H1 (cell line): ENCODE measurements around the gene GPS1. TPM values are rescaled to one million over a fixed set of nuclear protein-coding genes. Genes with fewer than 3 reads are reported as not detected.

Experiments
- CTCF ChIA-PET: fragments of 300-600 bp; sonication (Branson Sonifier 250); formaldehyde crosslinking; loops from one replicate; lab custom pipeline; 2021; ENCODE audit not compliant: partially characterized antibody; lab: Charles Lee
- POLR2A ChIA-PET: fragments of 300-600 bp; sonication (Branson Sonifier 250); formaldehyde crosslinking; loops from one replicate; lab custom pipeline; 2021; ENCODE audit warnings: inconsistent platforms; ENCODE audit not compliant: partially characterized antibody; lab: Charles Lee
- DNase-seq, 2 experiments: peaks; one replicate each; pipeline versions ENCODE4 v3.0.0 to v3.0.0-alpha.2; 2010 to 2022; ENCODE audit warnings: low spot score in 2 of 2, low read depth in 1 of 2, mixed read lengths in 1 of 2
- FAIRE-seq: peaks from 2 replicates; lab custom pipeline; 2011; peaks lifted over from hg19 to GRCh38; lab: Jason Lieb, UNC
- H2AFZ ChIP-seq: 2 replicates; pipeline ENCODE4 v1.8.1; 2012; ENCODE audit warnings: low read length, inconsistent platforms
- H2AK5ac ChIP-seq: 2 replicates; pipeline ENCODE4 v1.6.1; 2013; ENCODE audit warnings: low read depth, low read length
- H2BK120ac ChIP-seq: replicated peaks from 2 replicates; pipeline ENCODE3; 2013; ENCODE audit warnings: low read depth, low read length, inconsistent platforms
- H2BK12ac ChIP-seq: 2 replicates; pipeline ENCODE4 v1.6.1; 2013; ENCODE audit warnings: low read depth, low read length
- H2BK15ac ChIP-seq: 2 replicates; pipeline ENCODE4 v1.6.1; 2013; ENCODE audit warnings: low read length
- H2BK20ac ChIP-seq: 2 replicates; pipeline ENCODE4 v1.6.1; 2013; ENCODE audit warnings: low read length
- H2BK5ac ChIP-seq: 2 replicates; pipeline ENCODE4 v1.6.1; 2013; ENCODE audit warnings: low read depth, low read length
- H3K14ac ChIP-seq: 2 replicates; pipeline ENCODE4 v1.6.1; 2013; ENCODE audit warnings: inconsistent platforms; ENCODE audit not compliant: insufficient read length
- H3K18ac ChIP-seq: 2 replicates; pipeline ENCODE4 v1.6.1; 2013; ENCODE audit warnings: low read length; ENCODE audit errors: extremely low read depth
- H3K23ac ChIP-seq: 2 replicates; pipeline ENCODE4 v1.6.1; 2013; ENCODE audit warnings: inconsistent platforms; ENCODE audit not compliant: insufficient read length
- H3K23me2 ChIP-seq: 2 replicates; pipeline ENCODE4 v1.6.1; 2013; ENCODE audit warnings: low read depth, low read length
- H3K27ac ChIP-seq: 2 replicates; pipeline ENCODE4 v1.6.1; 2011; ENCODE audit warnings: low read depth, low read length, inconsistent platforms
- H3K27me3 ChIP-seq, 4 experiments: replicated peaks in 1 of 4; 1 replicate in 1 of 4; 2 replicates in 3 of 4; pipeline versions ENCODE4 v1.6.1 to v1.8.1; 2011 to 2013; ENCODE audit warnings: low read length in 3 of 4, mild to moderate bottlenecking in 3 of 4, inconsistent platforms in 2 of 4, mixed read lengths in 2 of 4, moderate library complexity in 1 of 4; ENCODE audit not compliant: control insufficient read depth in 3 of 4, insufficient read depth in 3 of 4; ENCODE audit errors: extremely low read depth in 1 of 4
- H3K36me3 ChIP-seq, 4 experiments: 2 replicates each; pipeline versions ENCODE4 v1.6.1 to v1.8.1; 2011 to 2013; ENCODE audit warnings: mild to moderate bottlenecking in 4 of 4, low read length in 3 of 4, moderate library complexity in 2 of 4, control low read depth in 1 of 4, inconsistent platforms in 1 of 4; ENCODE audit not compliant: insufficient read depth in 4 of 4, control insufficient read depth in 2 of 4
- H3K4ac ChIP-seq: replicated peaks from 2 replicates; pipeline ENCODE3; 2013; ENCODE audit warnings: low read length, low read depth, mixed read lengths, inconsistent platforms; ENCODE audit not compliant: insufficient read length
- H3K4me1 ChIP-seq, 4 experiments: replicated peaks in 1 of 4; 1 replicate in 1 of 4; 2 replicates in 3 of 4; pipeline versions ENCODE4 v1.6.1 to v1.8.1; 2011 to 2013; ENCODE audit warnings: low read length in 3 of 4, inconsistent platforms in 2 of 4, mixed read lengths in 1 of 4; ENCODE audit not compliant: insufficient read depth in 4 of 4, control insufficient read depth in 3 of 4
- H3K4me2 ChIP-seq, 2 experiments: 2 replicates each; pipeline versions ENCODE4 v1.6.1 to v1.8.1; 2011 to 2013; ENCODE audit warnings: low read depth in 2 of 2, low read length in 2 of 2, control low read depth in 1 of 2, inconsistent platforms in 1 of 2, mild to moderate bottlenecking in 1 of 2; ENCODE audit not compliant: insufficient read depth in 1 of 2
- H3K4me3 ChIP-seq, 4 experiments: fragments of 200-600, 300-600 bp in 1 of 4; sonication (generic), shearing (Covaris generic), sonication (Bioruptor Twin) in 1 of 4; 2 replicates each; pipeline versions ENCODE4 v1.5.1 to v1.8.1; 2011 to 2016; ENCODE audit warnings: low read length in 4 of 4, low read depth in 3 of 4, control low read depth in 2 of 4, inconsistent platforms in 2 of 4, mild to moderate bottlenecking in 2 of 4, mixed read lengths in 1 of 4, moderate library complexity in 1 of 4; ENCODE audit not compliant: insufficient read depth in 2 of 4; ENCODE audit errors: extremely low read depth in 1 of 4
- H3K56ac ChIP-seq: replicated peaks from 2 replicates; pipeline ENCODE3; 2013; ENCODE audit warnings: low read depth, mild to moderate bottlenecking, mixed read lengths, low read length, inconsistent platforms; ENCODE audit not compliant: insufficient read length
- H3K79me1 ChIP-seq: 2 replicates; pipeline ENCODE4 v1.6.1; 2013; ENCODE audit warnings: low read depth, low read length, control low read depth
- H3K79me2 ChIP-seq, 2 experiments: 2 replicates each; pipeline versions ENCODE4 v1.6.1 to v1.8.1; 2012 to 2013; ENCODE audit warnings: low read length in 2 of 2, mild to moderate bottlenecking in 2 of 2, inconsistent platforms in 1 of 2; ENCODE audit not compliant: insufficient read depth in 2 of 2, control insufficient read depth in 1 of 2
- H3K9ac ChIP-seq, 4 experiments: replicated peaks in 1 of 4; 1 replicate in 1 of 4; 2 replicates in 3 of 4; pipeline versions ENCODE4 v1.6.1 to v1.8.1; 2011 to 2013; ENCODE audit warnings: low read depth in 3 of 4, low read length in 3 of 4, control low read depth in 2 of 4, mild to moderate bottlenecking in 2 of 4, moderate library complexity in 2 of 4, inconsistent platforms in 1 of 4; ENCODE audit errors: extremely low read depth in 1 of 4
- H3K9me3 ChIP-seq, 2 experiments: 2 replicates each; pipeline versions ENCODE4 v1.6.1 to v1.8.1; 2012 to 2013; ENCODE audit warnings: mild to moderate bottlenecking in 2 of 2, moderate library complexity in 2 of 2, control low read depth in 1 of 2, inconsistent platforms in 1 of 2, low read depth in 1 of 2, low read length in 1 of 2, mixed read lengths in 1 of 2; ENCODE audit not compliant: insufficient read depth in 2 of 2
- H4K20me1 ChIP-seq, 2 experiments: replicated peaks in 1 of 2; 2 replicates each; pipeline versions ENCODE3 to v1.8.1; 2011 to 2013; ENCODE audit warnings: inconsistent platforms in 2 of 2, low read length in 2 of 2, mild to moderate bottlenecking in 1 of 2; ENCODE audit not compliant: insufficient read depth in 2 of 2, control insufficient read depth in 1 of 2
- H4K5ac ChIP-seq: 2 replicates; pipeline ENCODE4 v1.6.1; 2013; ENCODE audit warnings: low read length, low read depth, mixed read lengths, inconsistent platforms; ENCODE audit not compliant: insufficient read length
- H4K8ac ChIP-seq: 2 replicates; pipeline ENCODE4 v1.8.0; 2013; ENCODE audit warnings: mild to moderate bottlenecking, moderate library complexity, low read length, inconsistent platforms; ENCODE audit not compliant: insufficient read depth; ENCODE audit errors: extremely low read depth
- H4K91ac ChIP-seq: replicated peaks from 2 replicates; pipeline ENCODE3; 2013; ENCODE audit warnings: low read length, mixed read lengths, inconsistent platforms; ENCODE audit not compliant: insufficient read length
- BACH1 ChIP-seq: IDR thresholded peaks from 2 replicates; pipeline ENCODE4 v1.6.1; 2012; ENCODE audit warnings: low read length, improper control_type of control experiment
- CEBPB ChIP-seq: IDR thresholded peaks from 2 replicates; pipeline ENCODE4 v1.6.1; 2012; ENCODE audit warnings: low read depth, low read length
- CHD2 ChIP-seq: IDR thresholded peaks from 2 replicates; pipeline ENCODE4 v1.6.1; 2012; ENCODE audit warnings: low read length, improper control_type of control experiment
- CREB1 ChIP-seq: IDR thresholded peaks from 2 replicates; pipeline ENCODE4 v1.6.1; 2012; ENCODE audit warnings: inconsistent platforms
- SP4 ChIP-seq: IDR thresholded peaks from 2 replicates; pipeline ENCODE4 v1.6.1; 2012; ENCODE audit warnings: low read length, inconsistent platforms
- WGBS, 2 experiments: shearing (Covaris generic) in 1 of 2; methylation state at CpG; one replicate each; pipeline versions ENCODE4 v1.1.6 to v1.1.7; 2013 to 2015; ENCODE audit warnings: low lambda C conversion rate in 2 of 2, mixed read lengths in 2 of 2, inconsistent platforms in 1 of 2, low coverage in 1 of 2, missing lambda C conversion rate in 1 of 2; ENCODE audit not compliant: insufficient replicate concordance in 2 of 2, insufficient coverage in 1 of 2, insufficient read length in 1 of 2; ENCODE audit errors: extremely low coverage in 1 of 2, missing lambda C conversion rate in 1 of 2; 5-methylcytosine and 5-hydroxymethylcytosine counted together
- polyA plus RNA-seq, 7 experiments: library from polyadenylated mRNA; depleted of rRNA in 3 of 7; stranded (reverse) in 5 of 7; unstranded in 2 of 7; fragments of >200 nt in 5 of 7; fragments of 200-250 nt in 2 of 7; gene quantifications; 1 replicate in 5 of 7; 2 replicates in 1 of 7; 4 replicates in 1 of 7; pipeline versions ENCODE4 v1.2.1 to v1.2.3, GENCODE V29; 2011 to 2013; ENCODE audit warnings: missing spikeins in 2 of 7, mixed read lengths in 2 of 7
- total RNA-seq: library from RNA; stranded (reverse); fragmentation: NEBNext Ultra II Directional; extraction: Animal tissue kit (Norgen Biotek cat#: 25700); gene quantifications from 2 replicates; pipeline ENCODE4 v1.2.1, GENCODE V29; 2021

GPS1 gene
- total and polyA plus RNA-seq, 2 of the 8 experiments (the other 6 are each of a cell fraction or from before 2014, with no cell fraction given) = 153 to 277 TPM

DNA sequence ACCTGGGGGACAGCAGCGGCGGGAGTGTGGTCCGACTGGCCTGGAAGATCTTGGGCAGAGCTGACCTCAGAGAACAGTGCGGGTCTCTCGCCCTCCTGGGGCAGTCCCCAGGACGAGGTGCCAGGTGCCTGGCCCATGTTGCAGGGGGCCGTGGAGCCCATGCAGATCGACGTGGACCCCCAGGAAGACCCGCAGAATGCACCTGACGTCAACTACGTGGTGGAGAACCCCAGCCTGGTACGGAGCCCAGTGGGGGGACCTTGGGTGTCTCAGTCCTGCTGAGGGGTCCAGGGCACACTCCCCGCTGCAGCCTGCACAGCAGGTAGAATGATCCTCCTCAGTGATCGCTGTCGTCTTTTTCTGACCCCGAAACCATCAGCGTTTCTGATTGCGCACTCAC lies 1.4 kb downstream of the GPS1 start:
- Histone ChIP-seq H3K27me3 (no peaks in the 10 kb centered on the region; a peak in 1 of 7 replicates), H3K56ac (no peak overlapping the region), H2BK120ac (no peak overlapping the region), H2AFZ (no peak overlapping the region), H2BK5ac (no peak overlapping the region), H4K8ac (no peak overlapping the region; the same call in 1 of the 2 replicates), H3K14ac (no peak overlapping the region), H4K91ac (no peak overlapping the region), H2BK15ac (no peak overlapping the region), H4K20me1 (peaks cover 4 to 17% of the 10 kb centered on the region in 2 experiments), H3K27ac (no peak overlapping the region), H3K23ac (no peak overlapping the region), H2AK5ac (no peak overlapping the region), H3K4me1 (peaks cover 0 to 11% (median 6%) of the 10 kb centered on the region in 4 experiments; a peak in 5 of 7 replicates), H3K79me1 (peaks cover 6% of the 10 kb centered on the region; the same call in 1 of the 2 replicates), H3K36me3 (peaks cover 7 to 35% (median 19%) of the 10 kb centered on the region in 4 experiments), H3K9ac (no peak overlapping the region), H3K23me2 (peaks cover 6% of the 10 kb centered on the region; the same call in 1 of the 2 replicates), H2BK12ac (no peak overlapping the region), H3K4me3 (peak overlapping the region in 1 of 4 experiments; percentile 94; a peak in 2 of 8 replicates), H3K79me2 (peaks cover 0 to 12% of the 10 kb centered on the region in 2 experiments; a peak in 1 of 4 replicates), H3K4ac (no peak overlapping the region), H3K4me2 (peak overlapping the region; percentile 77 to 97), H4K5ac (no peak overlapping the region), H3K9me3 (no peaks in the 10 kb centered on the region), H2BK20ac (no peak overlapping the region), H3K18ac (no peak overlapping the region)
- no peak for FAIRE-seq
- no peak for DNase-seq
- CTCF ChIA-PET = interaction anchor here (1.2 to 5.4 kb wide), 2 partner anchors 9 to 23 kb away, joined by 4 to 40 read pairs; partner anchors contain the start of gene RAC3
- POLR2A ChIA-PET = interaction anchor here (1.9 to 13.2 kb wide), 4 partner anchors 12 to 24 kb away, joined by 5 to 161 read pairs (median 23); partner anchors contain the start of genes DCXR, DUS1L and RAC3
- 94% methylated on average over 19 of the region's 19 CpGs; no CpG with 5 or more reads in 1 of the 2 experiments for WGBS, 2 experiments
- TF ChIP-seq BACH1 (no peak), CEBPB (no peak), CHD2 (no peak), CREB1 (no peak), SP4 (no peak)
